ENCODE data around the gene MTA2. TPM values are rescaled to one million over a fixed set of nuclear protein-coding genes. Genes with fewer than 3 reads are reported as not detected.

Gene MTA2
- polyA plus RNA-seq, 2 of the 4 experiments (the other 2 are of a cell fraction) = 21.8 to 85.0 TPM

DNA sequence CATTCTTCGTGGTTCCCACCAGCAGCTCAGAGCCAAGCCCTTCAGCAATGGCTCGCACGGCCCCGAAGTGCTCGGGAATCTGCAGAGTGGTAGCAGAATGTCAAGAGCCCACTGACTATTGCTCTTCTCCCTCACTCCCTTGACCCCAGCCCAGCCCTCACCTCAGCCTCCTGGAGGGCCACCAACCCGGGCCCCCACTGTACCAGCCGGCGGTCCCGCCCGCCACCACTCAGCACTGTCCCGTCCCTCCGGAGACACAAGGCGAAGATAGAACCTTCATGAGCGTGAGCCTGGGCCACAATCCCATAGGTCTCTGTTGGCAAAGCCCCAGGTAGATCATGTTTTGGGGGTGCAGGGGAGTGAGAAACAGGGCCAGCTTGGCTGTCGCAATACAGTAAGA lies 4.2 kb upstream of the MTA2 start:
- Histone ChIP-seq H3K9me3 (no peaks in the 10 kb centered on the region), H3K27ac (no peak overlapping the region), H3K4me3 (no peak overlapping the region), H3K4me2 (no peak overlapping the region), H3K4me1 (peaks cover 16% of the 10 kb centered on the region)
- TF ChIP-seq HDAC2 (IDR thresholded peaks at IDR 0.05) = no peak
- no peak for TF ChIP-seq PHF8 (IDR thresholded peaks at IDR 0.05; ENCODE audit: borderline replicate concordance, low read depth)
- TF ChIP-seq, protein P1, sequence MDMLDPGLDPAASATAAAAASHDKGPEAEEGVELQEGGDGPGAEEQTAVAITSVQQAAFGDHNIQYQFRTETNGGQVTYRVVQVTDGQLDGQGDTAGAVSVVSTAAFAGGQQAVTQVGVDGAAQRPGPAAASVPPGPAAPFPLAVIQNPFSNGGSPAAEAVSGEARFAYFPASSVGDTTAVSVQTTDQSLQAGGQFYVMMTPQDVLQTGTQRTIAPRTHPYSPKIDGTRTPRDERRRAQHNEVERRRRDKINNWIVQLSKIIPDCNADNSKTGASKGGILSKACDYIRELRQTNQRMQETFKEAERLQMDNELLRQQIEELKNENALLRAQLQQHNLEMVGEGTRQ (IDR thresholded peaks at IDR 0.05) = no peak
- TF ChIP-seq, protein P2, sequence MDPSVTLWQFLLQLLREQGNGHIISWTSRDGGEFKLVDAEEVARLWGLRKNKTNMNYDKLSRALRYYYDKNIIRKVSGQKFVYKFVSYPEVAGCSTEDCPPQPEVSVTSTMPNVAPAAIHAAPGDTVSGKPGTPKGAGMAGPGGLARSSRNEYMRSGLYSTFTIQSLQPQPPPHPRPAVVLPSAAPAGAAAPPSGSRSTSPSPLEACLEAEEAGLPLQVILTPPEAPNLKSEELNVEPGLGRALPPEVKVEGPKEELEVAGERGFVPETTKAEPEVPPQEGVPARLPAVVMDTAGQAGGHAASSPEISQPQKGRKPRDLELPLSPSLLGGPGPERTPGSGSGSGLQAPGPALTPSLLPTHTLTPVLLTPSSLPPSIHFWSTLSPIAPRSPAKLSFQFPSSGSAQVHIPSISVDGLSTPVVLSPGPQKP (IDR thresholded peaks at IDR 0.05; ENCODE audit: low read depth, low read length) = no peak
- no peak for TF ChIP-seq KDM1A (IDR thresholded peaks at IDR 0.05; ENCODE audit: low read depth)
- TF ChIP-seq SREBF2 (IDR thresholded peaks at IDR 0.05) = no peak
- no peak for TF ChIP-seq JUN (IDR thresholded peaks at IDR 0.05)
- TF ChIP-seq ZFP36 (IDR thresholded peaks at IDR 0.05; ENCODE audit: borderline replicate concordance, partially characterized antibody) = no peak
- TF ChIP-seq EHF (CRISPR knock-in tag; IDR thresholded peaks at IDR 0.05) = no peak
- no peak for TF ChIP-seq KDM5A (IDR thresholded peaks at IDR 0.05)
- TF ChIP-seq, protein P3, sequence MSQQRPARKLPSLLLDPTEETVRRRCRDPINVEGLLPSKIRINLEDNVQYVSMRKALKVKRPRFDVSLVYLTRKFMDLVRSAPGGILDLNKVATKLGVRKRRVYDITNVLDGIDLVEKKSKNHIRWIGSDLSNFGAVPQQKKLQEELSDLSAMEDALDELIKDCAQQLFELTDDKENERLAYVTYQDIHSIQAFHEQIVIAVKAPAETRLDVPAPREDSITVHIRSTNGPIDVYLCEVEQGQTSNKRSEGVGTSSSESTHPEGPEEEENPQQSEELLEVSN (IDR thresholded peaks at IDR 0.05; ENCODE audit: borderline replicate concordance, low read depth) = no peak
- TF ChIP-seq MAZ (IDR thresholded peaks at IDR 0.05; ENCODE audit: borderline replicate concordance, low read depth, low read length) = no peak
- TF ChIP-seq CBX2 (IDR thresholded peaks at IDR 0.05; ENCODE audit: borderline replicate concordance, low read depth) = no peak
- TF ChIP-seq, protein P4, sequence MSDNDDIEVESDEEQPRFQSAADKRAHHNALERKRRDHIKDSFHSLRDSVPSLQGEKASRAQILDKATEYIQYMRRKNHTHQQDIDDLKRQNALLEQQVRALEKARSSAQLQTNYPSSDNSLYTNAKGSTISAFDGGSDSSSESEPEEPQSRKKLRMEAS (IDR thresholded peaks at IDR 0.05) = no peak
- no peak for TF ChIP-seq ZSCAN20 (CRISPR knock-in tag; IDR thresholded peaks at IDR 0.05)
- ChIA-PET POLR2A (interaction anchor here (1.1 kb wide), 2 partner anchors 14 to 47 kb away, joined by 3 read pairs; partner anchors contain the start of genes INTS5 and TUT1), CTCF (interaction anchor here (0.9 to 2.3 kb wide), 6 partner anchors 12 to 211 kb away, joined by 3 to 8 read pairs (median 4); no protein-coding TSS in a partner anchor)
- FAIRE-seq = no peak
- no peak for ATAC-seq
- no peak for DNase-seq (ENCODE audit: low read depth in 1 of 2, low spot score in 1 of 2)
- WGBS (ENCODE audit: missing lambda C conversion rate) = 95% methylated on average over 14 of the region's 15 CpGs

DNA sequence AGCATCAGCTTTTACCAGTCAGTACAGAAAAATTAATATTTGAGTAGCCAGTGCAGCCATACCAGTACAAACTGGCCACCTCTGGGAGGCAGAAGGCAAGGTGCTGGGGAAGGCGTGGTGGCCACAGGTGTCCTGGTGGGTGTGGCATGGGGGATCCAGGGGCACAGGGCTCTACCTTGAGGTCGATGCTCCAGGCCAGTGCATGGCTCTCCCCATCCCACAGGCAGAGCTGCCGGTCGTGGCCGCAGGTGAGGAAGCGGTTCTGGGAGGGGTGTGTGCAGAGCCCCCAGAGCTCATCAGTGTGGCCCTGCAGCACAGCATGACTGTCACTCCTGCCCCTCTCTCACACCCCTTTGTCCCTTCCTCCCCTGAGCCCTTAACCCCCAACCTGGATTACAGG lies 3.8 kb upstream of the MTA2 start:
- POLR2A ChIA-PET = interaction anchor here (1.1 to 1.2 kb wide), 3 partner anchors 14 to 47 kb away, joined by 3 to 7 read pairs (median 3); partner anchors contain the start of genes INTS5 and TUT1

More for the DNA sequence above, 3.8 kb upstream of the MTA2 start:
- FAIRE-seq (no peak), DNase-seq (ENCODE audit: low read depth in 1 of 2, low spot score in 1 of 2) (no peak), ATAC-seq (no peak)
- Histone ChIP-seq H3K4me3 (no peak overlapping the region), H3K9me3 (no peaks in the 10 kb centered on the region), H3K4me2 (no peak overlapping the region), H3K27ac (no peak overlapping the region), H3K4me1 (peaks cover 12% of the 10 kb centered on the region)
- CTCF ChIA-PET = interaction anchor here (0.9 to 2.9 kb wide), 5 partner anchors 11 to 210 kb away, joined by 3 to 12 read pairs (median 7); partner anchors contain the start of gene TUT1
- WGBS (ENCODE audit: missing lambda C conversion rate) = 86% methylated on average over 6 of the region's 6 CpGs
- no peak for TF ChIP-seq JUNB (IDR thresholded peaks at IDR 0.05)
- TF ChIP-seq, protein P3 (IDR thresholded peaks at IDR 0.05; ENCODE audit: borderline replicate concordance, low read depth) = no peak
- TF ChIP-seq, protein P5, sequence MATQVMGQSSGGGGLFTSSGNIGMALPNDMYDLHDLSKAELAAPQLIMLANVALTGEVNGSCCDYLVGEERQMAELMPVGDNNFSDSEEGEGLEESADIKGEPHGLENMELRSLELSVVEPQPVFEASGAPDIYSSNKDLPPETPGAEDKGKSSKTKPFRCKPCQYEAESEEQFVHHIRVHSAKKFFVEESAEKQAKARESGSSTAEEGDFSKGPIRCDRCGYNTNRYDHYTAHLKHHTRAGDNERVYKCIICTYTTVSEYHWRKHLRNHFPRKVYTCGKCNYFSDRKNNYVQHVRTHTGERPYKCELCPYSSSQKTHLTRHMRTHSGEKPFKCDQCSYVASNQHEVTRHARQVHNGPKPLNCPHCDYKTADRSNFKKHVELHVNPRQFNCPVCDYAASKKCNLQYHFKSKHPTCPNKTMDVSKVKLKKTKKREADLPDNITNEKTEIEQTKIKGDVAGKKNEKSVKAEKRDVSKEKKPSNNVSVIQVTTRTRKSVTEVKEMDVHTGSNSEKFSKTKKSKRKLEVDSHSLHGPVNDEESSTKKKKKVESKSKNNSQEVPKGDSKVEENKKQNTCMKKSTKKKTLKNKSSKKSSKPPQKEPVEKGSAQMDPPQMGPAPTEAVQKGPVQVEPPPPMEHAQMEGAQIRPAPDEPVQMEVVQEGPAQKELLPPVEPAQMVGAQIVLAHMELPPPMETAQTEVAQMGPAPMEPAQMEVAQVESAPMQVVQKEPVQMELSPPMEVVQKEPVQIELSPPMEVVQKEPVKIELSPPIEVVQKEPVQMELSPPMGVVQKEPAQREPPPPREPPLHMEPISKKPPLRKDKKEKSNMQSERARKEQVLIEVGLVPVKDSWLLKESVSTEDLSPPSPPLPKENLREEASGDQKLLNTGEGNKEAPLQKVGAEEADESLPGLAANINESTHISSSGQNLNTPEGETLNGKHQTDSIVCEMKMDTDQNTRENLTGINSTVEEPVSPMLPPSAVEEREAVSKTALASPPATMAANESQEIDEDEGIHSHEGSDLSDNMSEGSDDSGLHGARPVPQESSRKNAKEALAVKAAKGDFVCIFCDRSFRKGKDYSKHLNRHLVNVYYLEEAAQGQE (IDR thresholded peaks at IDR 0.05) = no peak
- no peak for TF ChIP-seq RCOR1 (IDR thresholded peaks at IDR 0.05; ENCODE audit: low read depth, low read length)
